Measurements from ENCODE around the gene VOPP1.

DNA sequence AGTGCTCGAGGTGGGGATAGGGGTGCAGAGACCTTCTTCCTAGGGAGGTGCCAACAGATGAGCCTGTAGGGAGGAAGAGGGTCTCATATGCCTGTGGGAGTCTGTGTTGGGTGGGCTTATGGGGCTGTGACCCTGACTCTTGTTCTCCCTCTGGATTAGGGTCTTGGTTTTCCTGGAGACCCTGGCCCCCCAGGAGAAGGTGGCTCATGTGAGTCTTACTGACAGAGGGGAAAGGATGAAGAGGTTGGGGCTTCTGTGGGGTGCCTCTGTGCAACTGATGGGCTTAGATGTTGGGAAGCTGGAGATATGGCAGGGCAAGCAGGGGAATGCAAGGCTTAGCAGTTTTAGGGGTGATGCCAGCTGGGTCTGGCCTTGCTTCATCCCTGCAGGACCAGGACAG, 20.2 kb upstream of the VOPP1 start:
- TF ChIP-seq EZH2phosphoT487 (IDR thresholded peaks at IDR 0.05; ENCODE audit: borderline replicate concordance, low read length) (no peak), EZH2 (IDR thresholded peaks at IDR 0.05; ENCODE audit: low read length, unreplicated experiment) (no peak)
- TF ChIP-seq, protein P1, sequence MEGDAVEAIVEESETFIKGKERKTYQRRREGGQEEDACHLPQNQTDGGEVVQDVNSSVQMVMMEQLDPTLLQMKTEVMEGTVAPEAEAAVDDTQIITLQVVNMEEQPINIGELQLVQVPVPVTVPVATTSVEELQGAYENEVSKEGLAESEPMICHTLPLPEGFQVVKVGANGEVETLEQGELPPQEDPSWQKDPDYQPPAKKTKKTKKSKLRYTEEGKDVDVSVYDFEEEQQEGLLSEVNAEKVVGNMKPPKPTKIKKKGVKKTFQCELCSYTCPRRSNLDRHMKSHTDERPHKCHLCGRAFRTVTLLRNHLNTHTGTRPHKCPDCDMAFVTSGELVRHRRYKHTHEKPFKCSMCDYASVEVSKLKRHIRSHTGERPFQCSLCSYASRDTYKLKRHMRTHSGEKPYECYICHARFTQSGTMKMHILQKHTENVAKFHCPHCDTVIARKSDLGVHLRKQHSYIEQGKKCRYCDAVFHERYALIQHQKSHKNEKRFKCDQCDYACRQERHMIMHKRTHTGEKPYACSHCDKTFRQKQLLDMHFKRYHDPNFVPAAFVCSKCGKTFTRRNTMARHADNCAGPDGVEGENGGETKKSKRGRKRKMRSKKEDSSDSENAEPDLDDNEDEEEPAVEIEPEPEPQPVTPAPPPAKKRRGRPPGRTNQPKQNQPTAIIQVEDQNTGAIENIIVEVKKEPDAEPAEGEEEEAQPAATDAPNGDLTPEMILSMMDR (conservative IDR thresholded peaks at IDR 0.05; ENCODE audit: low read depth, low read length) = no peak
